Motor neuron (in vitro differentiated cells): ENCODE results near the gene ZNF654. TPM values are rescaled to one million over a fixed set of nuclear protein-coding genes. Genes with fewer than 3 reads are reported as not detected.

Experiments
- ATAC-seq, 8 experiments: fragments of 200-7000 bp; cut with Tn5 transposase; replicated peaks in 6 of 8; 2 replicates each; pipeline ENCODE4 v1.8.0; 2021; ENCODE audit warnings: mild to moderate bottlenecking in 8 of 8, moderate library complexity in 8 of 8
- H3K27ac ChIP-seq, 2 donors: fragments of 250-450 bp; sonication (Bioruptor Pico); 2 replicates each; pipeline ENCODE4 v1.9.0; 2021; ENCODE audit warnings: antibody characterized with exemption in 2 of 2, mild to moderate bottlenecking in 2 of 2, moderate library complexity in 1 of 2
- H3K4me1 ChIP-seq, 2 donors: fragments of 250-450 bp; sonication (Bioruptor Pico); replicated peaks in 1 of 2; 2 replicates each; pipeline ENCODE4 v1.6.1; 2021; ENCODE audit warnings: antibody characterized with exemption in 2 of 2, mild to moderate bottlenecking in 2 of 2, moderate library complexity in 1 of 2
- H3K4me3 ChIP-seq, 5 donors: fragments of 250-450 bp; sonication (Bioruptor Pico); 2 replicates each; pipeline ENCODE4 v1.9.0; 2021; ENCODE audit warnings: antibody characterized with exemption in 5 of 5, mild to moderate bottlenecking in 5 of 5, moderate library complexity in 4 of 5
- WGBS, 10 experiments: fragments of 450-650 bp; shearing (Covaris generic); methylation state at CpG; one replicate each; pipeline ENCODE4 v1.0.0; 2022; 5-methylcytosine and 5-hydroxymethylcytosine counted together
- in situ Hi-C, 9 experiments: fragments of 400-800 bp; cut with MboI; loops; one replicate each; pipeline ENCODE4 v1.15.0; 2021; ENCODE audit warnings: low sequenced_read_pairs in 9 of 9, low pct_unique_long_range_greater_than_20kb in 2 of 9; ENCODE audit not compliant: unreplicated experiment in 9 of 9
- total RNA-seq, 8 experiments: library from RNA; unstranded; fragments of 300-600 nt; gene quantifications; 2 replicates each; pipeline versions ENCODE4 v1.2.3 to v1.2.4, GENCODE V29; 2022

Gene ZNF654
- total RNA-seq, 8 experiments from 2014 or later = 8.3 to 15.4 (median 12.2) TPM

GRCh38 chr3:88034491-88035275 lies 24.4 kb upstream of the ZNF654 start:
- 50 to 100% (median 92%) methylated on average over 2 to 8 of the region's 8 CpGs for WGBS, 10 experiments
- in situ Hi-C loops = no loop called here
- Histone ChIP-seq H3K4me3 (no peak overlapping the region), H3K4me1 (no peaks in the 10 kb centered on the region), H3K27ac (no peak overlapping the region)
- ATAC-seq = no peak

- ATAC-seq = no peak
- H3K4me3 ChIP-seq = no peak overlapping the region
- in situ Hi-C loops = no loop called here
- no peaks in the 10 kb centered on the region for H3K4me1 ChIP-seq
- 70 to 100% (median 89%) methylated on average over 2 to 5 of the region's 5 CpGs for WGBS, 10 experiments
- H3K27ac ChIP-seq = no peak overlapping the region
Measured at GRCh38 chr3:88036221-88036620, 22.8 kb upstream of the ZNF654 start.

- WGBS, 10 experiments = 0 to 63% (median 5%) methylated on average over 1 to 2 of the region's 2 CpGs; no CpG with 5 or more reads in 4 of the 10 experiments
- Histone ChIP-seq H3K27ac (no peak overlapping the region), H3K4me3 (no peak overlapping the region), H3K4me1 (no peaks in the 10 kb centered on the region)
- in situ Hi-C loops = no loop called here
- ATAC-seq = peak in 1 of 8 experiments; percentile 24
Measured at GRCh38 chr3:88038566-88038965, 20.5 kb upstream of the ZNF654 start.

GRCh38 chr3:88040529-88040928 lies 18.5 kb upstream of the ZNF654 start:
- in situ Hi-C loops = no loop called here
- ATAC-seq = peak in 1 of 8 experiments; percentile 58
- WGBS, 10 experiments = 58 to 100% (median 84%) methylated on average over 1 to 4 of the region's 4 CpGs; no CpG with 5 or more reads in 2 of the 10 experiments
- Histone ChIP-seq H3K4me1 (no peaks in the 10 kb centered on the region), H3K27ac (no peak overlapping the region), H3K4me3 (no peak overlapping the region)

GRCh38 chr3:88041005-88041404 lies 18.1 kb upstream of the ZNF654 start:
- WGBS, 10 experiments = 78 to 100% (median 87%) methylated on average over 1 to 3 of the region's 3 CpGs; no CpG with 5 or more reads in 2 of the 10 experiments
- H3K27ac ChIP-seq = no peak overlapping the region
- no peak overlapping the region for H3K4me3 ChIP-seq
- in situ Hi-C loops = no loop called here
- H3K4me1 ChIP-seq = no peaks in the 10 kb centered on the region
- ATAC-seq = peak in 1 of 8 experiments; percentile 17

GRCh38 chr3:88044411-88044810 lies 14.6 kb upstream of the ZNF654 start:
- Histone ChIP-seq H3K4me3 (no peak overlapping the region), H3K27ac (no peak overlapping the region), H3K4me1 (no peaks in the 10 kb centered on the region)
- in situ Hi-C loops = no loop called here
- 0 to 100% (median 95%) methylated on average over 1 of the region's 1 CpG for WGBS, 10 experiments
- no peak for ATAC-seq

GRCh38 chr3:88046766-88047165 lies 12.3 kb upstream of the ZNF654 start:
- Histone ChIP-seq H3K4me3 (no peak overlapping the region), H3K27ac (no peak overlapping the region), H3K4me1 (no peaks in the 10 kb centered on the region)
- in situ Hi-C loops = no loop called here
- no peak for ATAC-seq
- 45 to 100% (median 87%) methylated on average over 1 to 5 of the region's 5 CpGs; no CpG with 5 or more reads in 1 of the 10 experiments for WGBS, 10 experiments

GRCh38 chr3:88057630-88058305 lies 1.3 kb upstream of the ZNF654 start:
- WGBS, 10 experiments = 0 to 23% (median 13%) methylated on average over 1 to 16 of the region's 16 CpGs
- no peak for ATAC-seq
- peak overlapping the region; percentile 65 to 94 (median 72) for H3K4me3 ChIP-seq
- H3K4me1 ChIP-seq = peaks cover 10 to 22% of the 10 kb centered on the region in 2 donors
- peak overlapping the region in 1 of 2 donors; percentile 95 for H3K27ac ChIP-seq
- in situ Hi-C loops = no loop called here

- ATAC-seq = no peak
- H3K4me3 ChIP-seq = peak overlapping the region; percentile 65 to 94 (median 72)
Measured at GRCh38 chr3:88058306-88058580, 812 bp upstream of the ZNF654 start.

GRCh38 chr3:88059380-88060170 lies 520 bp downstream of the ZNF654 start:
- H3K27ac ChIP-seq = peak overlapping the region; percentile 86 to 89
- peak in 7 of 8 experiments; percentile 6 to 39 (median 23) for ATAC-seq
- WGBS, 10 experiments = 0 to 1% (median 0%) methylated on average over 1 to 16 of the region's 45 CpGs
- peak overlapping the region; percentile 65 to 94 (median 72) for H3K4me3 ChIP-seq
- in situ Hi-C loops = no loop called here
- peaks cover 10 to 22% of the 10 kb centered on the region in 2 donors for H3K4me1 ChIP-seq

More at GRCh38 chr3:88058306-88058580, 812 bp upstream of the ZNF654 start:
- H3K4me1 ChIP-seq = peaks cover 10 to 22% of the 10 kb centered on the region in 2 donors
- peak overlapping the region; percentile 90 to 95 for H3K27ac ChIP-seq
- in situ Hi-C loops = no loop called here
- 0 to 14% (median 0%) methylated on average over 1 to 7 of the region's 24 CpGs; no CpG with 5 or more reads in 7 of the 10 experiments for WGBS, 10 experiments

- in situ Hi-C loops = no loop called here
- no peak for ATAC-seq
- 10 to 100% (median 70%) methylated on average over 1 of the region's 1 CpG; no CpG with 5 or more reads in 2 of the 10 experiments for WGBS, 10 experiments
- Histone ChIP-seq H3K4me3 (peak overlapping the region in 1 of 5 donors; percentile 3), H3K4me1 (peaks cover 10 to 22% of the 10 kb centered on the region in 2 donors), H3K27ac (no peak overlapping the region)
Measured at GRCh38 chr3:88061746-88062145, 2.7 kb downstream of the ZNF654 start.

- no peaks in the 10 kb centered on the region for H3K4me1 ChIP-seq
- no peak for ATAC-seq
- WGBS, 10 experiments = 66 to 100% (median 100%) methylated on average over 1 to 2 of the region's 2 CpGs
- no peak overlapping the region for H3K4me3 ChIP-seq
- in situ Hi-C loops = no loop called here
- no peak overlapping the region for H3K27ac ChIP-seq
Measured at GRCh38 chr3:88075072-88075471, 16.0 kb downstream of the ZNF654 start.

- Histone ChIP-seq H3K4me3 (no peak overlapping the region), H3K27ac (no peak overlapping the region), H3K4me1 (no peaks in the 10 kb centered on the region)
- in situ Hi-C loops = no loop called here
- ATAC-seq = no peak
- WGBS, 10 experiments = 38 to 100% (median 90%) methylated on average over 1 to 2 of the region's 2 CpGs; no CpG with 5 or more reads in 1 of the 10 experiments
Measured at GRCh38 chr3:88075497-88075896, 16.4 kb downstream of the ZNF654 start.
